ENCODE data around the gene RNF121. TPM values are rescaled to one million over a fixed set of nuclear protein-coding genes. Genes with fewer than 3 reads are reported as not detected.

Gene RNF121
- total and polyA plus RNA-seq, 2 of the 13 experiments (the other 11 are each of a cell fraction or from before 2014, with no cell fraction given), result 28.6 to 44.3 TPM

DNA sequence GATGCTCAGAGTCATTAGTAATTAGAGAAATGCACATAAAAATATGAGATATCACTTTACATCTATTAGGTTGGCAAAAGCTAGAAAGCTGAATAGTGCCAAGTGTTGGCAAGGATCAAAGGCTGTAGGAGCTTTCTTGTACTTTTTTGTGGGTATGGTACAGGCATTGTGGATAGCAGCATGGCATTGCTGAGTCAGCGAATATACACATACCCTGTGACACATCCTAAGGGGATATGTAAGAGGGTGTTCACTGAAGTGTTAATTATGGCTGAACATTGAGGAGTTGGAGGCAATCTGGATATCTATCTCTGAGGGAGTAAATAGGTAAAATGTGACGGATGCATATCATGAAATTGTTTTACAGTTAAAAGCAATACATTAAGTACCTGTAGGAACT lies 42.8 kb downstream of the RNF121 start:
- H4K20me1 ChIP-seq (ENCODE audit: insufficient read depth, low read length), result no peaks in the 10 kb centered on the region
- H3K27ac ChIP-seq (ENCODE audit: extremely low read length, insufficient read depth, low read length), result no peak overlapping the region
- in situ Hi-C loops (cut with HindIII; ENCODE audit: extremely low pct_ligation_motif_present, low pct_unique_long_range_greater_than_20kb), result no loop called here
- H3K4me1 ChIP-seq (ENCODE audit: insufficient read depth, low read length), result no peaks in the 10 kb centered on the region
- POLR2A ChIA-PET, result no interaction called here
- WGBS (ENCODE audit: low lambda C conversion rate), result 99% methylated on average over 2 of the region's 2 CpGs
- H3K27me3 ChIP-seq (ENCODE audit: control insufficient read depth in 1 of 2, insufficient read depth in 2 of 2, low read length in 2 of 2), result no peaks in the 10 kb centered on the region
- DNase-seq (ENCODE audit: low spot score) (no peak), FAIRE-seq (no peak), ATAC-seq (no peak)
- H3K36me3 ChIP-seq (replicated peaks in 1 of 2; ENCODE audit: control insufficient read depth in 1 of 2, insufficient read depth in 2 of 2, low read length in 2 of 2), result peaks cover 9 to 31% of the 10 kb centered on the region in 2 experiments; a peak in 4 of 5 replicates
- H3K9ac ChIP-seq (ENCODE audit: insufficient read depth, low read depth, low read length), result no peak overlapping the region
- intact Hi-C loops (cut with micrococcal nuclease; ENCODE audit: unreplicated experiment), result no loop called here
- no peak overlapping the region for H2AFZ ChIP-seq (ENCODE audit: low read length)
- CTCF ChIA-PET (ENCODE audit: low intra/inter-chr PET ratio, low total read pairs), result no interaction called here
- no peak overlapping the region for H3K4me3 ChIP-seq (replicated peaks in 1 of 3; ENCODE audit: insufficient read depth in 1 of 3, low read depth in 2 of 3, low read length in 3 of 3)
- TF ChIP-seq FIP1L1 (IDR thresholded peaks at IDR 0.05; ENCODE audit: borderline replicate concordance, insufficient read depth, low read depth, low read length), result no peak
- TF ChIP-seq, protein P1, sequence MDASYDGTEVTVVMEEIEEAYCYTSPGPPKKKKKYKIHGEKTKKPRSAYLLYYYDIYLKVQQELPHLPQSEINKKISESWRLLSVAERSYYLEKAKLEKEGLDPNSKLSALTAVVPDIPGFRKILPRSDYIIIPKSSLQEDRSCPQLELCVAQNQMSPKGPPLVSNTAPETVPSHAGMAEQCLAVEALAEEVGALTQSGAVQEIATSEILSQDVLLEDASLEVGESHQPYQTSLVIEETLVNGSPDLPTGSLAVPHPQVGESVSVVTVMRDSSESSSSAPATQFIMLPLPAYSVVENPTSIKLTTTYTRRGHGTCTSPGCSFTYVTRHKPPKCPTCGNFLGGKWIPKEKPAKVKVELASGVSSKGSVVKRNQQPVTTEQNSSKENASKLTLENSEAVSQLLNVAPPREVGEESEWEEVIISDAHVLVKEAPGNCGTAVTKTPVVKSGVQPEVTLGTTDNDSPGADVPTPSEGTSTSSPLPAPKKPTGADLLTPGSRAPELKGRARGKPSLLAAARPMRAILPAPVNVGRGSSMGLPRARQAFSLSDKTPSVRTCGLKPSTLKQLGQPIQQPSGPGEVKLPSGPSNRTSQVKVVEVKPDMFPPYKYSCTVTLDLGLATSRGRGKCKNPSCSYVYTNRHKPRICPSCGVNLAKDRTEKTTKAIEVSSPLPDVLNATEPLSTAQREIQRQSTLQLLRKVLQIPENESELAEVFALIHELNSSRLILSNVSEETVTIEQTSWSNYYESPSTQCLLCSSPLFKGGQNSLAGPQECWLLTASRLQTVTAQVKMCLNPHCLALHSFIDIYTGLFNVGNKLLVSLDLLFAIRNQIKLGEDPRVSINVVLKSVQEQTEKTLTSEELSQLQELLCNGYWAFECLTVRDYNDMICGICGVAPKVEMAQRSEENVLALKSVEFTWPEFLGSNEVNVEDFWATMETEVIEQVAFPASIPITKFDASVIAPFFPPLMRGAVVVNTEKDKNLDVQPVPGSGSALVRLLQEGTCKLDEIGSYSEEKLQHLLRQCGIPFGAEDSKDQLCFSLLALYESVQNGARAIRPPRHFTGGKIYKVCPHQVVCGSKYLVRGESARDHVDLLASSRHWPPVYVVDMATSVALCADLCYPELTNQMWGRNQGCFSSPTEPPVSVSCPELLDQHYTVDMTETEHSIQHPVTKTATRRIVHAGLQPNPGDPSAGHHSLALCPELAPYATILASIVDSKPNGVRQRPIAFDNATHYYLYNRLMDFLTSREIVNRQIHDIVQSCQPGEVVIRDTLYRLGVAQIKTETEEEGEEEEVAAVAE (CRISPR knock-in tag; IDR thresholded peaks at IDR 0.05; ENCODE audit: borderline replicate concordance), result no peak
- no peak for TF ChIP-seq DMAP1 (CRISPR knock-in tag; IDR thresholded peaks at IDR 0.05)
- no peak for TF ChIP-seq ZNF713 (CRISPR knock-in tag; IDR thresholded peaks at IDR 0.05)
- TF ChIP-seq MAFF (IDR thresholded peaks at IDR 0.05; ENCODE audit: low read depth, low read length), result peak; percentile 100
- TF ChIP-seq ZMYM3 (CRISPR knock-in tag; IDR thresholded peaks at IDR 0.05), result no peak
- peak; percentile 99 to 100 for TF ChIP-seq MAFK (conservative IDR thresholded peaks at IDR 0.05 in 1 of 2, IDR thresholded peaks at IDR 0.05 in 1 of 2; ENCODE audit: low read length in 2 of 2)
- TF ChIP-seq, protein P2, sequence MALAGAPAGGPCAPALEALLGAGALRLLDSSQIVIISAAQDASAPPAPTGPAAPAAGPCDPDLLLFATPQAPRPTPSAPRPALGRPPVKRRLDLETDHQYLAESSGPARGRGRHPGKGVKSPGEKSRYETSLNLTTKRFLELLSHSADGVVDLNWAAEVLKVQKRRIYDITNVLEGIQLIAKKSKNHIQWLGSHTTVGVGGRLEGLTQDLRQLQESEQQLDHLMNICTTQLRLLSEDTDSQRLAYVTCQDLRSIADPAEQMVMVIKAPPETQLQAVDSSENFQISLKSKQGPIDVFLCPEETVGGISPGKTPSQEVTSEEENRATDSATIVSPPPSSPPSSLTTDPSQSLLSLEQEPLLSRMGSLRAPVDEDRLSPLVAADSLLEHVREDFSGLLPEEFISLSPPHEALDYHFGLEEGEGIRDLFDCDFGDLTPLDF (CRISPR knock-in tag; IDR thresholded peaks at IDR 0.05), result no peak
- no peak for TF ChIP-seq ATAD3A (CRISPR knock-in tag; IDR thresholded peaks at IDR 0.05)
- TF ChIP-seq DRAP1 (CRISPR knock-in tag; IDR thresholded peaks at IDR 0.05), result no peak
- H3K79me2 ChIP-seq (ENCODE audit: insufficient read depth, low read length), result peaks cover 2% of the 10 kb centered on the region
- no peak overlapping the region for H3K4me2 ChIP-seq (ENCODE audit: low read depth, low read length)
- H3K9me3 ChIP-seq (ENCODE audit: low read length), result no peaks in the 10 kb centered on the region
- BruUV-seq (replicated peaks), result no TSS peak

Measured in HepG2 (cell line).